GM23338 (cell line): ENCODE measurements around the gene PSMG4. TPM values are rescaled to one million over a fixed set of nuclear protein-coding genes. Genes with fewer than 3 reads are reported as not detected.

Source experiments
- ATAC-seq: fragments of 200-7000 bp; cut with Tn5 transposase; 3 replicates; pipeline ENCODE4 v1.9.1; 2020
- DNase-seq: peaks from one replicate; pipeline ENCODE4 v3.0.0-alpha.2; 2015; ENCODE audit warnings: low spot score
- H2AFZ ChIP-seq: fragments of 200-600 bp; sonication (generic); 2 replicates; pipeline ENCODE4 v1.8.0; 2016; ENCODE audit warnings: antibody characterized with exemption, mild to moderate bottlenecking, moderate library complexity
- H3F3A ChIP-seq: fragments of 200-600 bp; sonication (generic); replicated peaks from 2 replicates; pipeline ENCODE4 v1.8.0; 2017; ENCODE audit warnings: antibody characterized with exemption, mixed run types, low read depth
- H3K27ac ChIP-seq: fragments of 200-600 bp; sonication (generic); 2 replicates; pipeline ENCODE4 v1.6.1; 2016; ENCODE audit warnings: low read depth
- H3K27me3 ChIP-seq: fragments of 200-600 bp; sonication (generic); 2 replicates; pipeline ENCODE4 v1.8.0; 2016; ENCODE audit warnings: mild to moderate bottlenecking, mixed run types, moderate library complexity; ENCODE audit not compliant: insufficient read depth
- H3K36me3 ChIP-seq: fragments of 200-600 bp; sonication (generic); 2 replicates; pipeline ENCODE4 v1.8.0; 2016; ENCODE audit warnings: mild to moderate bottlenecking; ENCODE audit not compliant: insufficient read depth
- H3K4me1 ChIP-seq: fragments of 200-600 bp; sonication (generic); 2 replicates; pipeline ENCODE4 v1.8.0; 2016; ENCODE audit warnings: mild to moderate bottlenecking, moderate library complexity; ENCODE audit not compliant: insufficient read depth
- H3K4me2 ChIP-seq: fragments of 200-600 bp; sonication (generic); 2 replicates; pipeline ENCODE4 v1.7.1; 2017; ENCODE audit warnings: mixed run types
- H3K4me3 ChIP-seq: fragments of 200-600 bp; sonication (generic); 2 replicates; pipeline ENCODE4 v1.6.1; 2016; ENCODE audit warnings: mixed run types
- H3K79me2 ChIP-seq: fragments of 200-600 bp; sonication (generic); replicated peaks from 2 replicates; pipeline ENCODE4 v1.8.0; 2017; ENCODE audit warnings: mild to moderate bottlenecking; ENCODE audit not compliant: insufficient read depth
- H3K9me2 ChIP-seq: fragments of 200-600 bp; sonication (generic); 2 replicates; pipeline ENCODE4 v1.8.0; 2017; ENCODE audit not compliant: insufficient read depth
- H4K20me1 ChIP-seq: fragments of 200-600 bp; sonication (generic); replicated peaks from 2 replicates; pipeline ENCODE4 v1.8.0; 2017; ENCODE audit warnings: mild to moderate bottlenecking; ENCODE audit not compliant: insufficient read depth
- H3K27ac Mint-ChIP-seq: 2 replicates; pipeline ENCODE4 v1.8.0; 2020; ENCODE audit warnings: inconsistent platforms, mild to moderate bottlenecking, moderate library complexity, mixed read lengths
- H3K27me3 Mint-ChIP-seq: 3 replicates; pipeline ENCODE4 v1.8.0; 2022; ENCODE audit warnings: low read depth, mild to moderate bottlenecking, moderate library complexity, mixed read lengths, inconsistent platforms; ENCODE audit not compliant: insufficient read depth, poor library complexity
- H3K36me3 Mint-ChIP-seq: 3 replicates; pipeline ENCODE4 v1.8.0; 2021; ENCODE audit warnings: low read depth, mild to moderate bottlenecking, inconsistent platforms, moderate library complexity, mixed read lengths
- H3K4me1 Mint-ChIP-seq: 3 replicates; pipeline ENCODE4 v1.8.0; 2020; ENCODE audit warnings: mild to moderate bottlenecking, inconsistent platforms, mixed read lengths
- H3K4me3 Mint-ChIP-seq: 3 replicates; pipeline ENCODE4 v1.8.0; 2021; ENCODE audit warnings: moderate library complexity, mild to moderate bottlenecking, inconsistent platforms, mixed read lengths
- H3K9me3 Mint-ChIP-seq: 3 replicates; pipeline ENCODE4 v1.8.0; 2020; ENCODE audit warnings: moderate library complexity, mild to moderate bottlenecking, inconsistent platforms, mixed read lengths
- CREB1 ChIP-seq: fragments of 250-450 bp; sonication (Bioruptor Pico); IDR thresholded peaks from 2 replicates; pipeline ENCODE4 v1.5.0; 2020; ENCODE audit warnings: low read depth, mild to moderate bottlenecking, moderate library complexity
- ETS1 ChIP-seq: IDR thresholded peaks from 2 replicates; pipeline ENCODE4 v1.6.1; 2016; ENCODE audit warnings: antibody characterized with exemption
- EZH2phosphoT487 ChIP-seq: fragments of 200-600 bp; sonication (generic); IDR thresholded peaks from one replicate; pipeline ENCODE4 v1.8.1; 2018; ENCODE audit warnings: antibody characterized with exemption; ENCODE audit not compliant: unreplicated experiment
- JUNB ChIP-seq: IDR thresholded peaks from one replicate; pipeline ENCODE4 v1.6.1; 2016; ENCODE audit warnings: antibody characterized with exemption; ENCODE audit not compliant: unreplicated experiment
- NANOG ChIP-seq: IDR thresholded peaks from 2 replicates; pipeline ENCODE4 v1.6.1; 2016; ENCODE audit warnings: antibody characterized with exemption, borderline replicate concordance
- POLR2AphosphoS5 ChIP-seq: IDR thresholded peaks from 2 replicates; pipeline ENCODE4 v1.6.1; 2016; ENCODE audit warnings: antibody characterized with exemption, low read depth
- REST ChIP-seq: IDR thresholded peaks from one replicate; pipeline ENCODE4 v1.6.1; 2018; ENCODE audit warnings: antibody characterized with exemption; ENCODE audit not compliant: unreplicated experiment
- ZNF331 ChIP-seq: fragments of 250-450 bp; sonication (Bioruptor Pico); IDR thresholded peaks from 2 replicates; pipeline ENCODE4 v1.5.0; 2020; ENCODE audit warnings: low read depth, mild to moderate bottlenecking, moderate library complexity
- ZNF462 ChIP-seq: fragments of 250-450 bp; sonication (Bioruptor Pico); IDR thresholded peaks from 2 replicates; pipeline ENCODE4 v1.5.0; 2020; ENCODE audit warnings: mild to moderate bottlenecking, moderate library complexity
- polyA plus RNA-seq: library from polyadenylated mRNA; unstranded; fragments of >200 nt; fragmentation: Nextera tagmentation; extraction: Ambion mirVana; gene quantifications from 2 replicates; pipeline ENCODE4 v1.2.1, GENCODE V29; 2016
- total RNA-seq: library from RNA; depleted of rRNA; stranded (reverse); fragments of >200 nt; shearing (Covaris generic); gene quantifications from 2 replicates; pipeline ENCODE4 v1.2.3, GENCODE V29; 2014
- TF ChIP-seq, protein P1 (sequence below), 2 experiments: fragments of 200-600 bp in 1 of 2; sonication (generic) in 1 of 2; conservative IDR thresholded peaks; 2 replicates each; pipeline versions ENCODE4 v1.5.1 to v1.6.1; 2016 to 2017; ENCODE audit warnings: antibody characterized with exemption in 2 of 2, low read depth in 2 of 2, mild to moderate bottlenecking in 2 of 2, moderate library complexity in 1 of 2

Gene PSMG4
- total and polyA plus RNA-seq, 2 experiments from 2014 or later = 37.2 to 168 TPM

GRCh38 chr6:3289664-3290055 lies 30.9 kb downstream of the PSMG4 start:
- no peak overlapping the region for H3K27ac Mint-ChIP-seq
- no peaks in the 10 kb centered on the region for H3K9me2 ChIP-seq
- no peak overlapping the region for H3K27ac ChIP-seq
- H3K4me3 ChIP-seq = no peak overlapping the region
- peaks cover 4% of the 10 kb centered on the region; the same call in 1 of the 2 replicates for H3K36me3 ChIP-seq
- peaks cover 19% of the 10 kb centered on the region for H3K27me3 Mint-ChIP-seq
- H3K9me3 Mint-ChIP-seq = no peaks in the 10 kb centered on the region
- no peak for ATAC-seq
- peaks cover 84% of the 10 kb centered on the region for H3K36me3 Mint-ChIP-seq
- H3K79me2 ChIP-seq = no peaks in the 10 kb centered on the region
- H3K4me3 Mint-ChIP-seq = no peak overlapping the region
- no peaks in the 10 kb centered on the region for H3F3A ChIP-seq
- no peaks in the 10 kb centered on the region for H3K27me3 ChIP-seq
- no peak overlapping the region for H2AFZ ChIP-seq
- TF ChIP-seq ETS1 (no peak), ZNF462 (CRISPR knock-in tag) (no peak), EZH2phosphoT487 (no peak), REST (no peak), CREB1 (CRISPR knock-in tag) (no peak), JUNB (no peak), ZNF331 (no peak), NANOG (no peak), POLR2AphosphoS5 (no peak)
- TF ChIP-seq, protein P1, sequence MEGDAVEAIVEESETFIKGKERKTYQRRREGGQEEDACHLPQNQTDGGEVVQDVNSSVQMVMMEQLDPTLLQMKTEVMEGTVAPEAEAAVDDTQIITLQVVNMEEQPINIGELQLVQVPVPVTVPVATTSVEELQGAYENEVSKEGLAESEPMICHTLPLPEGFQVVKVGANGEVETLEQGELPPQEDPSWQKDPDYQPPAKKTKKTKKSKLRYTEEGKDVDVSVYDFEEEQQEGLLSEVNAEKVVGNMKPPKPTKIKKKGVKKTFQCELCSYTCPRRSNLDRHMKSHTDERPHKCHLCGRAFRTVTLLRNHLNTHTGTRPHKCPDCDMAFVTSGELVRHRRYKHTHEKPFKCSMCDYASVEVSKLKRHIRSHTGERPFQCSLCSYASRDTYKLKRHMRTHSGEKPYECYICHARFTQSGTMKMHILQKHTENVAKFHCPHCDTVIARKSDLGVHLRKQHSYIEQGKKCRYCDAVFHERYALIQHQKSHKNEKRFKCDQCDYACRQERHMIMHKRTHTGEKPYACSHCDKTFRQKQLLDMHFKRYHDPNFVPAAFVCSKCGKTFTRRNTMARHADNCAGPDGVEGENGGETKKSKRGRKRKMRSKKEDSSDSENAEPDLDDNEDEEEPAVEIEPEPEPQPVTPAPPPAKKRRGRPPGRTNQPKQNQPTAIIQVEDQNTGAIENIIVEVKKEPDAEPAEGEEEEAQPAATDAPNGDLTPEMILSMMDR (conservative IDR thresholded peaks at IDR 0.05; ENCODE audit: low read depth in 2 of 2) = no peak
- no peaks in the 10 kb centered on the region for H3K4me1 ChIP-seq
- H3K4me1 Mint-ChIP-seq = peaks cover 3% of the 10 kb centered on the region; the same call in 2 of the 3 replicates
- H4K20me1 ChIP-seq = no peaks in the 10 kb centered on the region
- no peak for DNase-seq
- no peak overlapping the region for H3K4me2 ChIP-seq
